NCI-H2029 treated with DMSO at 0.1 percent for 48 hours (cell line): ENCODE measurements around the gene RNF175.

Source experiments
- DNase-seq: peaks from one replicate; lab custom pipeline; 2025; lab: John Stamatoyannopoulos, UW

RNF175 gene

DNA sequence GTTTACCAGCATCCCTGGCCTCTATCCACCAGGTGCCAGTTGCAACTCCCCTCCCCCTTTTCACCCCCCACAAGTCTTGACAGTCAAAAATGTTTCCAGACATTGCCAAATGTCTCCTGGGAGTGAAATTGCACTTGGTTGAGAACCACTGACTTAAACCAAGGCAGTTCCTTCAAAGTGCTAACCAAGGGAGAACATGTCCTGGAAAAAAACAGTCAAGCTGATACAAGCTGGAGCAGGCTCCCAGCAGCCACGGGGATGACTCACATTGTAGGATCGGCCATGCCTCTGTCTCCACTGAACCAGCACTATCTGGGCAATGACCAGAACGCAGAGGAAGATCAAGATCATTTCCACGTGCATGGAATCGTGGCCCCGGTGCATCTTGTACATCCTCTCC, 11.4 kb downstream of the RNF175 start:
- DNase-seq = no peak

DNA sequence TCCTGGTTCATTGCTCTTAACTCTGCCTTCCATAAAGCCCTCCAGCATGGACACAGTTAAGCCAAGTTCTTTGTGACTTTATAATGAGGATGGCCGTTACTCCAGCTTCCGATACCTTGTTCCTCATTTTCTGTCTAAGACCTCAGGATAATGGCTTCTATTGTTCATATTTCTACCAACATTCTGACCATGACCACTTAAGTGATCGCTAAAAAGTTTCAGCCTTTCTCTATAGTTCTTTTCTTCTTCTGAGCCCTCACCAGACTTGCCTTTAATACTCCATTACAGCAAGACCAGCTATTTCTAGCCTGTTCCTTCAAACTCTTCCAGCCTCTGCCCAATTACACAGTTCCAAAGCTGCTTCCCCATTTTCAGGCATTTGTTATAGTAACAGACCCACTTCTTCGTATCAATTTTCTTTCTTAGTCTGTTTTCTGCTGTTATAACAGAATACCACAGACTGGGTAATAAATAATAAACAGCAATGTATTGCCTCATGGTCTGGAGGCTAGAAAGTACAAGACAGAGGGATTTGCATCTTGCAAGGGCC, 12.3 kb downstream of the RNF175 start:
- DNase-seq = no peak

DNA sequence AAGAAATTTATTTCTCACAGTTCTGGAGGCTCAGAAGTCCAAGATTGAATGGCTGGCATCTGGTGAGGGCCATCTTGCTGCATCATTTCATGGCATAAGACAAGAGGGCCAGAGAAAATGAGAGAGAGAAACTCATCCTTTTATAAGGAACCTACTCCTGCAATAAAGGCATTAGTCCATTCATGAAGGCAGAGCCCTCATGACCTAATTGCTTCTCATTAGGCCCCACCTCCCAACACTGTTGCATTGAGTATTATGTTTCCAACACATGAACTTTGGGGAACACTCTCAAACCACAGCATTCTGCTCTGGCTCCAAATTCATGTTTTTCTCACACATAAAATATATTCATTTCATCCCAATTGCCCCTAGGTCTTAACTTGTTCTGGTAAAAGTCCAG, 14.2 kb downstream of the RNF175 start:
- DNase-seq = no peak

DNA sequence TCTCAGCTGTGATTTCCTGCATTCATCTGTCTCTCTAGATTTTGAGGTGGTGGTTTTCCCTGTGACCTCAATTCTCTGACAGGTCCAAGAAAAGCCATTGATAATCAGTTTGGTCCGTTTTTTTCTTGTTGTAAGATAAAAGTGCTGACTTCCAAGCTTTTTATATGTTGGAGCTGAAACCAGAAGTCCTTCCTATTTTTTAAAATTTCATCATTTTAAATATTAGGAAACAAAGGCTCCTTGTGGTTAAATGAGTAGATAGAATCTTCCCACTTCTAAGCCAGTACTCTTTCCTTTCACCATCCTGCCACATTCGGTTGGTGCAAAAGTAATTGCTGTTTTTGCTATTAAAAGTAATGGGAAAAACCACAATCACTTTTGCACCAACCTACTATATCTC, 18.3 kb downstream of the RNF175 start:
- no peak for DNase-seq

DNA sequence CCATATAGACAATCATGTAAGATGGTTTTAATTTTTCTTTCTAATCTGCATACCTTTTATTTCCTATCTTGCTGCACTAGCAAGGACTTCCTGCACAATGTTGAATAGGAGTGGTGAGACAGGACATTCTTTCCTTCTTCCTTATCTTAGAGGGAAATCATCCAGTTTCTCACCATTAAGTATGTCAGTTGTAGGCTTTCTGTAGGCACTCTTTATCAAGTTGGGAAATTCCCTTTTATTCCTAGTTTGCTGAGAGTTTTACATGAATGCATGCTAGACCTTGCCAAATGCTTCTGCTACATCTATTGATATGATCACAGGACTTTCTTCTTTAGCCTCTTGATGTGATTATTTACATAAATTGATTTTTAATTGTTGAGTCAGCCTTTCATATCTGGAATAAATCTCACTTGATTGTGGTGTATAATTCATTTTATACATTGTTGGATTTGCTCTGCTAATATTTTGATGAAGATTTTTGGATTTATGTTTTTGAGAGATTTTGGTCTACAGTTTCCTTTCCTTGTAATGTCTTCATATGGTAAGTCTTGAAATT, 23.8 kb downstream of the RNF175 start:
- DNase-seq = no peak

DNA sequence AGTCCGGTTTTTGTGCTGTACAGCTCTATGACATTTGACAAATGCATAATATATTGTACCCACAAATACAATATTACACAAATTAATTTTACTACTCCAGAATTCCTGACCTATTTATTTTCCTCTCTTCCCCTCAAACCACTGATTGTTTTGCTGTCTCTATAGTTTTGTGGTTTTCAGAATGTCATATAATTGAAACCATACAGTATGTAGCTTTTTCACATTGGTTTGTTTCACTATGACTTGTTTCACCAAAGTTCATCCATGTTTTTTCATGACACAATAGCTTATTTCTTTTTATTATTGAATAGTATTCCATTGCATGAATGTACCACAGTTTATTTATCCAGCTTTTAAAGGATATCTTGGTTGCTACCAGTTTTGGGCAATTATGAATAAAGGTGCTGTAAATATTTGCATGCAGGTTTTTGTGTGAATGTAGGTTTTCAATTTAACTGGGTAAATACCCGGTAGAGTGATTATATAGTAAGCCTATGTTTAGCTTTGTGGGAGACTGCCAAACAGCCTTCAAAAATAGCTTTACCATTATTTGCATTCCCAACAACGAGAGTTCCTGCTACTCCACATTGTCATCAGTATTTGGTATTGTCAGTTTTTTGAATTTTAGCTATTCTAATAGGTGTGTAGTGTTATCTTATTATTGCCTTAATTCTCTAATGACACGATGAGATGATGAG, 25.9 kb downstream of the RNF175 start:
- DNase-seq = no peak

DNA sequence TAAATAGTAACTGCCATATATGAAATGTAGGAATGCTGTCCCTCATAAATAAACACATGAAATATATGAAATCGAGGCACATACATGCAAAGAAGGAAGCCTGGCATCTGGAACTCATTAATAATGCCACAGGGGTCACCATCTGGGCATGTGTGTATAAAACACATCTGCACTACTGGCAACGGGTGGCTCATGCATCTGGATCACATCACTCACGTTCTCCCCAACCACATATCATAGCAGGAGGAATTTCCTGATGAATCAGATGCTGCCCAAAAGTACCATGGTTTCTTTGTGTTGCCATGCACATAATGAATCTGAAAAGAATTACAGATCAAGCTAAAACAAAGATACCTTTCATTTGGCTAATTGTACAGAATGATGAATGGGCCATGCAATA, 28.6 kb downstream of the RNF175 start:
- no peak for DNase-seq

DNA sequence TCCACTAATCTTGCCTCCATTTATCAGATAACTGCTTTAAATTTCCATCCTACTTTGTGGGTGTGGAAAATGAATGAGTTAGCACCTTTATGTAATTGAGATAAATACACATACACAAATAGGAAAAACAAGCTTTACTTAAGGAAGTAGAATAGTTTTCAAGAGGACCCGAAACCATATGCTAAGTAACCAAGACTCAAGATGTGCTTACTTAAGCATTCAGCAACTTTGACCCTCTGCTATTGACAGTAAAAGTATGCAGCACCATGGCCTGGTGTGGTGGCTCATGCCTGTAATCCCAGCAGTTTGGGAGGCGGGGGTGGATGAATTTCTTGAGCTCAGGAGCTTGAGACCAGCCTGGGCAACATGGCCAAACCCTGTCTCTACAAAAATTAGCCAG, 29.9 kb downstream of the RNF175 start:
- DNase-seq = no peak

DNA sequence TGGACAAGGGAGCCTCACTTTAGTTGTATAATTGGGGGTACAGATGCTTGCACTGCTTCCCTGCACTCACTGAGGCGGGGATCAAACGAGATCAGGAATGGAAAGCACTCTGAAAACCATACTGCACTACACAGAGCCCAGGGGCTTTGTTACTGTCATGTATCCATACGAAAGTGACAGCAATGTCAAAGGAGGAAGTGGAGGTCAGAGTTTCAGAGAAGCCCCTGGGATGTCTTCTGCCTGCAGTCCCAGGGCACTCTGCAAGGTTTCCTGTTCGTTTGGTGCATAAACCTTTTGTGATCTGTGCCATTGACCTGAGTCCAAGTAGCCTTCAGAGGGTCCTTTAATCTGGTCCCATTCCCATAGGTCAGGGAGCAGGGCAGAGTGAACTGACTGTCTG, 31.2 kb downstream of the RNF175 start:
- DNase-seq = no peak

DNA sequence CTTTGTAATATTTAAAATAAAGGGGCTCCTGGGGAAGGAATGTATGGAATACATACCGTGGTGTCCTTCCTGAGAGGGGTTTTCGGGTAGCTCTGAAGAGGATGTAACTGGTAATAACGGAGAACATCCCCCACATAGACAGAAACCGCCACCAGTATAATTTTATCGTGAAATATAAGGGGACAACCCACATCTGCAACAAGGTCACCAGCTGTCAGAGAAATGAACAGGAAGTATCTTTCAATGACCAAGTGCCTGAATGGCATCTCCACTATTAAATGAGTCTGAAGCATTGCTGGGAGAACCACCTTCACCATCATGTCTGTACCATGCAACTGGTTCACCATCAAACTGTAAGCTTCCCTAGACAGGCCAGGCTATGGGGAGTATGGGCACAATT, 31.7 kb downstream of the RNF175 start:
- DNase-seq = no peak

DNA sequence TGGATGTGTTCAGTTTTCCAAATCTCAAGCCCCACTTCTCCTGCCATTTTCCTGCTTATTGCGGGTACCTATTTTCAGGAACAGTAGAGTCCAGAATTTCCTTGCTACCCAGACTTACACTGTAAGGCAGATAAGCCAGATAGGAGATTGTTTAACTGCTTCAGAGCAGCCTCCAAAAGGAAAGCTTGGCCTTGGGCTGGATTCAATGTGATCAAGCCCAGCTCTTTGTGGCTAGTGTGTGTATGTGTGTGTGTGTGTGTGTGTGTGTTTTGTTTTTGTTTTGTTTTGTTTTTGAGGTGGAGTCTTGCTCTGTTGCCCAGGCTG, 34.0 kb downstream of the RNF175 start:
- DNase-seq = no peak

DNA sequence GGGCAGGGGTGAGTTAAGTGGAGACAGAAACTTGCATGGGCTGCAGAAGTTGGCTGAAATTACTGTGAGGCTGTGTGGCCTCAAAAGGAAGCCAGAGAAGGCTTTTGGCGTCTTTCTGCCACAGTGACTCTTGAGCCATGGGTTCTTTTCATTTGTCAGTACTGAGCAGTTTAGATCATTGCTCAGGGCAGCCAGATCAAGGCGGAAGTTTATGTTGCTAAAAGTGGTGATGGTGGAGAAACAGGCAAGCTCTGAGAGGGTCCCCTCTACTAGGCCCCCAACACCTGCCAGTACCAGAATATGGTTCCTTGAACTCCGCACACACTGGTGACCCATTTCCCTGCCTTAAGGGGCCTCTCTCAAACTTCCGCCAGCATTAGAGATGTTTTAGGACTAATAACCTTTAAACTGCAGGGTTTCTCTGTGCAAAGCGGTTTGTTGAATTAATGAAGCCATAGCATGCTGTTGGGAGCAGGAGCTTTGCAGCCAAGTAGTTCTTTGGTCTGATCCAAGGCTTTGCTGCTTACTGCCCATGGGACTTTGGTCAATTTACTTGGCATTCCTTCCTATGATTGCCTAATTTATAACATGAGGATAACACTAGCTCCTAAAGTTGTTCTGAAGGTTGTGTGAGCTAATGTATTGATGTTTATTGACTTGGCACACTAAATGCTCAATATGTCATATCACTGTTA, 34.5 kb downstream of the RNF175 start:
- no peak for DNase-seq

DNA sequence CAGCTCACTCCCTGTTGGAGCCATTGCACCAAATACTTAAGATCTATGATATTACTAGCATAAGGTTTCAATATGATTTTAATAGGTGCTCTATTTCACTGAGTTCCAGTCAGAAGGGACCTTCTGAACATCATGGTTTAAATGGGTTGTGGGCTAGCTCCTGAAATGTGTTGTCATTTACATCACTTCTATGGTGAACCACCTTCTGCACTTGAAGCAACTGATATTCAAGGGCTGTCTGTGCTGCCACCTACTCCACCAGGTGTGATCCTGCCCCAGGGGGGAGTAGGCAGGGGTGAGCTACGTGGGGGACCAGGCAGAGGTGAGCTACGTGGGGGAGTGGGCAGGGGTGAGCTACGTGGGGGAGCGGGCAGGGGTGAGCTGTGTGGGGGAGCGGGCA, 35.2 kb downstream of the RNF175 start:
- no peak for DNase-seq

DNA sequence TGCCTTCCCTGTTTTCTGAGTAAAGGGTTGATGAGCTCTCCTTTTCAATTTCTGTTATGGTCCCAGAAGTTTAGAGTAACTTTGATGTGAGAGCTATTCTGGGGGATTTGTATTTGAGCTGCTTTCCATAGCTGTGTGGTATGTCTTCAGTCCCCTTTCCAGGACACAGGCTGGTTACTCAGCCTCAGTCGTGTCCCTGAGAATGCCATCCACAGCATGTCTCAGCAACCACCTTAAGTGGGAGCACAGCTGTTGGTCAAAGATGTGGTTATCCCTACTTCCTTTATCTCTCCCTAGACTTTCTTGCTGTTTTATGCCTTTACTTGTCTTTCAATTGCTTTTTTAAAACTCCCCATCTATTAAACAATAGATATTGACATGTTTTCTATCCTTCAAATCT, 37.8 kb downstream of the RNF175 start:
- no peak for DNase-seq

DNA sequence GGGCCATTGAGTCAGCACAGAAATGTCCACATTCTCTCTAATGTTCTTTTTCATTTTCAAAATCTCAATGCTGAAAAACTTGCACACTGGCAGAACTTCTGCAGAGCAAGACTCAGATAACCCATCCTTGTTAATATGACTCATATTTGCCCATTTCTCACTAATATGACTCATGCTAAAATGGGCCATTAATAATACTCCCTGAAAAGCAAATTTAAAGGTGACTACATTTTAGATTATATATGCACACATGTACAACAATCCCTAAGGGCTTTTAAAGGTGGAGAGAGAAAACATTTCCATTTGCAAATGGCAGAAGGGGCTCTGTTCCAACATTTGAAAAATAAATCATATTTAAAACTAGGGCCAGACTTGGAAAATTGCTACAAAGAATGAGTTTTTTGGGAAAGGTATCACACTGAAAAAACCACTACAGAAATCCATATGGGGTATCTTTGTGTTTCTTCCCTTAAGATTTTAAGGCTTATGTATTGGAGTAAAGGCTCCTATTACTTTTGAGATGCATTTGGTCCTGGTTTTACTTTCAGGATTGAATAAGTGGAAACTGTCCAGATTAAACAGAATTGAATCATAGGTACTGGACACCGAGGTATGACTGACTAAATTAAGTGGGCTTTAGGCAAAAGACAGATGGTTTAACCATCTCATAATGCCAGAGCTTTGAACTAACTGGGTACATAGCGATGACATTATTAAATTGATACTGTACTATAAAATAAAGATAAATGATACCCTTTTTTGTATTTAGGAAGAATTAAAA, 45.8 kb downstream of the RNF175 start:
- no peak for DNase-seq

DNA sequence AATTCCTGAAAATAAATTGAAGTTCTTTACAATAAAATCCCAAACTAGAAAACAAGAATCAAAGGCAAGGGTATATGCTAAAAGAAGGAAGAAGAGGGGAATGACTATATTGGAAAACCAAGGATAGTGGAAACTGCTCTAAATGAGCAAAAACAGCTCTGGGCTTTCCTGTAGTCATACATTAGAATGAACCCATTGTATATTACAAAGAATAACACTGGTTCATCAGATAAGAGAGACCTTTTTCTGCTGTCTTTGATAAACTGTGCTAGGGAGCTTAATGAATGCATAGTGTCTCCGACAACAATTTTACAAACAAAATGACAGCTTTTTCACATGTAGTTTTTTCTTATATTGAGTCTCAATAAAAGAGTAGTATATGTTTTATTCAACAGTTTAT, 49.1 kb downstream of the RNF175 start:
- no peak for DNase-seq

DNA sequence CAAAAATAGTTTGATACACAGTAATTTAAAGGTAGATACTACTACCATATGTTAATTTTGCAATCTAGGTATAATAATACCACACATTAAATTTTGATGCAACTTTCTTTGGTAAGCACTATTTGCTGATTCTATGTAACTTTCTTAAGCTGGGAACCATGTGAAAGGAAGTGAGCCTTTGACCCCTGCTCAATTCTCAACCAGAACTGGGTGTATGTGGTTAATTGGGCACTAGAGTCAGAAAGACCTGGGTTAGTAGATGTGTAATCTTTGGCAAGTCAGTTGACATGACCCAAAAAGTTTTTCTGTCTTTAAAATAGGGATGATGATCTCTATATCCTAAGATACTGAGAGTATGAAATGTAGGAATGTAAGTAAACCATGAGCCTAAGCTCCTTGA, 53.3 kb downstream of the RNF175 start:
- no peak for DNase-seq

DNA sequence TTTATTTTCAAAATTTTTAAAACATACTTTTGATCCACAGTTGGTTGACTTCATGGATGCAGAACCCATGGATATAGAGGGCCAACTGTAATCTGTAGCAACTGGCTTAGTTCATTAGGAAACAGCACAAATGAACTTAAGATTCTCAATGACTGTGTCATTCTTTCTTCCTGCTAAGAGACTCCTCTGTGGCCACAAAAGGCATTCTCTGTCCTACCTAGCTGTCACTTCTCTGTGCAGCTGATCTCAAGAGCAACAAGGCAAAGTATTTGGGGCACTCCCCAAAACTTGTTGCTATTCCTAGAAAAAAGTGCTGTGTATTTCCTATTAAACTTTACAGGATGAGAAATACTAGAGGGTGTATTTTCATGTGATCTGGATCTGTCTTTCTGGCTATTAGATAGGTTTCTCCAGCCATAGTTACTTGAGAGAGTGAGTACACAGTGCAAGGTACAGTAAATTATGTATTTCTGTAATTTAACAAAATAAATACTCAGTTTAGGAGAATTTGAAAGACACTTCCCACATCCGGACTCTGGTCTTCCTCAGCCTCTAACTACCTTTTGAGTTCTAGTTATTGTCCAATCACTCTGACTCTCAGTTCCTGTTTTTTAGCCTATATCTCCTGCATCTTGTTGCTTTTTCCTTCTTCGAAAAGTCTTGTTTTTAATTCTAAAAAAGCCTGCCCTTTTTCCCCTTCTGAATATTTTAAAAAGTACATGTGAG, 53.9 kb downstream of the RNF175 start:
- DNase-seq = no peak

DNA sequence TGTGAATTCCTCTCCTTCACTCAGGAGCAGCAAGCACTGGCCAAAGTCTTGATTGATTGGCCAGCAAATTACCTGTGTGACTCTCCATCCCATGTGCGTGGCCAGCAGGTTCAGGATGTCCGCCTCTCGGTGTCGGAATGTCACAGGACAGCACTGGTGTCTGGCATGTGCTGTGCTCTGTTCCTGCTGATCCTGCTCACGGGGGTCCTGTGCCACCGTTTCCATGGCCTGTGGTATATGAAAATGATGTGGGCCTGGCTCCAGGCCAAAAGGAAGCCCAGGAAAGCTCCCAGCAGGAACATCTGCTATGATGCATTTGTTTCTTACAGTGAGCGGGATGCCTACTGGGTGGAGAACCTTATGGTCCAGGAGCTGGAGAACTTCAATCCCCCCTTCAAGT, 55.3 kb downstream of the RNF175 start:
- DNase-seq = no peak

DNA sequence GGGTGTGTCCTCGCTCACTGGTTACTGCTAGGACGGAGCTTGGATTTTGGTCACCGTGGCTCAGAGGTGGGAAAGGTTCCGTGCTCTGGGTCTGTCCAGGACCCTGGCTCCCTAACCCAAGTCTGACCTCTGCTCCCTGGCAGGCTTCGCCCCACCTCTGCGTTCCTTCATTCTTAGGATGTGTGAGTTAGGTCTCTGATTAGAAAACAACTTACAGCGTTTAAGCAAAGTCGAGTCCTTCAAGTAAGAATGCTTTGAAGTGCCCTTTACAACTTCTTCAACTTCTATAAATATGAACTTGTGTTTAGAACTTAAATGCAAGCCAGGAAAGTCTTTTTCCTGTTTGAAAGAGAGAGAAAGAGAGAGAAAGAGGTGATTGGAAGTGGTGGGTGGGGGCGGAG, 74.9 kb downstream of the RNF175 start:
- DNase-seq = no peak

DNA sequence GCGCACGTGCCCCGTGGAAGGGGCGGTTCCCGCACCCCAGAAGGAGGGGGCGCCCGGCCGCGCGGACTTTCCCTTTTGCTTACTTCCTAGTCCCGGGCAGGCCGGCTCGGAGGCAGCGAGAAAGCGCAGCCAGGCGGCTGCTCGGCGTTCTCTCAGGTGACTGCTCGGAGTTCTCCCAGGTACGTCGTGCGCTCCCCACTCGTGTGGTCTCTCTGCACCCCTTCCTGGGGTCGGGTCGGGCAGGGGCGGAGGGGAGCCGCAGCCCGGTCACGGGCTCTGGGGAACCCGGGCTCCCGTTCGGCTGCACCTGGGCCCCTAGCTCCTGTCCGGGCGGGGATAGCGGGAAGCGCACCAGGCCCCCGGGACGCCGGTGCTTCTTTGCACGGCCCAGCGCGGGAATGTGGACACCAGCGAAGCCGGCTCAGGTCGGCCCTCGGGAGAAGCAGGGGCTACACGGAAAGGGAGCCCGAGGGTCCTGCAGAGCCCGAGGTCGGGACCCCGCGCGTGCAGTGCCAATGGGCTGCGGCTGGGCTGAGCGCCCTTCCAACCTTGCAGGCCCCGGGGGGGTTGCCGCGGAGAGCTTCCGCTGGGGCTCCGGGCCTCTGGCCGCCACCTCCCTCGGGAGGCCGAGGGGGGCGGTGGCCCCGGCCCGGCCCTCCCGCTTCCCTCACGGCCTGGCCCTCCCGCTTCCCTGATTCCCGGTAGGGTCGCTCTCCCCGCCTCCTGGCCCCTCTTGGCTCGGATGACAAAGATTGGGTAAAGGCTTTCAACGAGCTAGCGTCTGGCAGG, 75.4 kb downstream of the RNF175 start, which contains the start of gene TLR2:
Gene TLR2, plus strand, starts transcription at position 99 of the 789 bp plus-strand sequence. CDS start 18,628 bp downstream, outside the sequence.
- no peak for DNase-seq
